HG03457 (cell line): Measurements from ENCODE around the gene ADAMTSL1.

Source experiments
- ATAC-seq: cut with Tn5 transposase; IDR thresholded peaks from one replicate; pipeline ENCODE4 v1.9.1; 2021; ENCODE audit warnings: moderate number of reproducible peaks; ENCODE audit not compliant: unreplicated experiment

ADAMTSL1 gene

DNA sequence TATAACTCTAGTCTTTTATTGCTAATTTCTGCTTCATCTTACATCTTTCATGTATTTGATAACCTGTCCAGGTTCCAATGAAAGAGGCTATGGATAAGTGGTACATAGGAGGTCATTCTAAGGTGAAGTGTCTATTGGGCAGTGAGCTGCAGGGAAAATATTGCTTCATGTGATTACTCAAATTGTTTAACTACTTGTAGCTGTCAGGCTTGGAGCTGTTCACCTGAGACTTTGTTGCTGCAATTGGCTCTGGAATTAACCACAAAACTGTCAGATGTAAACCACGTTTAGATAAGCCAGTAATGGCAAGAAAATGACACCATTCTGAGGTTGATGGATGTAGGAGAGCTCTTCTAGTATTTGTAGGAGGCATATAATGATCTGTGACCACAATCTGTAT is 26.0 kb downstream of the ADAMTSL1 start:
- ATAC-seq = no peak

DNA sequence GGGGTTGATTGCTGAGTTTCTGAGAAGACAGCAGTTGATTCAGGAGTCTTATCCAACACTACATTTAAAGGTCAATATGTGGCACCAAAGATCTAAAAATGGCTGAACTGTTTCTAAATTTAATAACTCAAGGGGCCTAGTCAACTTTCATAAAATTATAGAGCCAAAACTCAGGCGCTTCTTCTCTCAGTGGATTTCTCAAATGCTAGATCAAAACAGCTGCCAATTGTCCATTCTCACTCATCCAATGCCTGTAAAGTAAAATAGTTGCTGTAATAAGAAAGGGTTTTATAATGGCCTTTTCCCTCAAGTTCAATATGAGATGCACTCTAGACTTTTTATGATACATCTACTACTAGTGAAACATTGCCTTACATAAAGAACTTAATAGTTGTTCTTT is 26.5 kb downstream of the ADAMTSL1 start:
- ATAC-seq = no peak

DNA sequence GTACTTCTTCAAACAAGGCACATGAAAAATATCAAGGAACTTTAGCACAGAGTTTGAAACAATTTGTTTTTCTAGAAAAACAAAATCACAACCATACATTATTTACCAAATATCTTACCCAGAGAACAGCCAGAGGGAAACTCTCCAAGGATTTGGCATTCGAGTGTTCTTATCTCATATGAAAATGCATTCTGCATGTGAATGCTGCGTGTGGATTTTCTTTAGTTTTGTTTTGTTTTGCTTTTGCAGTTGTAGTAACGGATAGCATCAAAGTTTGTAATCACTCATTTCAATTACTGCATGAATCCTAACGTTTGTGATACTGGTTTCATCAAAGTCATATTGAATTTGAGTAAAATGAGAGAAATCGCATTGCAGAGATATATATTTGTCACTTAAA is 28.0 kb downstream of the ADAMTSL1 start:
- no peak for ATAC-seq

DNA sequence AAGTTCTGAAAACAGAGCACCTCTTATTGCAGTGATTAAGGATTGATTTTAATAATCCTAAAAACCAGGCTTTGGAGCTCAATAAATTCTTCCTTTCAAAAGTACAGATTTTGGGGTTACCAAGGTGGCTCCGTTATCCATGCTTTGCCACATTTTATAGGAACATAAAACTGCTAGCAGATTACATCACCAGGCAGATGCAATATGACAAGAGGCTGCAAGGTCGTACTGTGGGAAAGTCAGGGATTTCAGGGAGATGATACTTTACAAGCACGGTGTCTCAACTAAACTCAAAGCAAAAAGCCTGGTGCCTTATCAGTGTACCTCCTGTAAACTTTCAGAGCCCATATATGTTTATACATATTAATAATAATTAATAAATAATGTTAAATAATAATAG is 28.6 kb downstream of the ADAMTSL1 start:
- ATAC-seq = no peak

GRCh38 chr9:18504707-18505106 is 30.8 kb downstream of the ADAMTSL1 start:
- ATAC-seq = no peak

GRCh38 chr9:18507151-18507550 is 33.2 kb downstream of the ADAMTSL1 start:
- no peak for ATAC-seq

GRCh38 chr9:18516514-18516913 is 42.6 kb downstream of the ADAMTSL1 start:
- no peak for ATAC-seq

GRCh38 chr9:18516965-18517364 is 43.0 kb downstream of the ADAMTSL1 start:
- no peak for ATAC-seq

DNA sequence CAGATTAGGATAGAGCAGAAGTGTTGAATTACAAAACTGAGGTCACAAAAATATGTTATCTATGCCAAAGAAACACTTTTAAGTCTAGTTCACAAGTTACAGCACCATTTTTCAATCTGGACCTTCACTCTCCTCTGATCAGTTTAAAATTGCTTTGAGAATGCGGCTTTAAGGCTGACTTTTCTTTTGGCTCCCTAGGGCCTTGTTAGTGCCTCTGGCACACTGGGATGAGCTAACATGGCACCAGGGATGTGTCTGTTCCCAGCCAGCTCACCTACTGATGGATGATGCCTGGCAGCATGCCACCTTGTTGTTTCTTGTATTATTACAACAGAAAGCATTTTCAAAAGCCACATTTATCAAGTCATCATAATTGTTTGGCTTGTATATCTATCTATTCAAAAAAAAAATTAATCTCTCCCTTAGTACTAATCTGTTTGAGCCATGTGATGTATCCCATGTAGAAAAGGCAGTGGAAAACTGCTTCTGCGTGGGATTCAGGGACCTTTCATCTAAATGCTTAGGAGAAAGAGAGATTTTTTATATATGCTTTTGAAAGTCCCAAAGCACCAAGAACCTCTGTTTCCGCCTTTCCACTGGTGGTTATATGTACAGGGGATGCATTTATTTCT is 46.6 kb downstream of the ADAMTSL1 start:
- ATAC-seq = no peak

- no peak for ATAC-seq
These were observed 52.7 kb downstream of the ADAMTSL1 start for GRCh38 chr9:18526685-18527084.

DNA sequence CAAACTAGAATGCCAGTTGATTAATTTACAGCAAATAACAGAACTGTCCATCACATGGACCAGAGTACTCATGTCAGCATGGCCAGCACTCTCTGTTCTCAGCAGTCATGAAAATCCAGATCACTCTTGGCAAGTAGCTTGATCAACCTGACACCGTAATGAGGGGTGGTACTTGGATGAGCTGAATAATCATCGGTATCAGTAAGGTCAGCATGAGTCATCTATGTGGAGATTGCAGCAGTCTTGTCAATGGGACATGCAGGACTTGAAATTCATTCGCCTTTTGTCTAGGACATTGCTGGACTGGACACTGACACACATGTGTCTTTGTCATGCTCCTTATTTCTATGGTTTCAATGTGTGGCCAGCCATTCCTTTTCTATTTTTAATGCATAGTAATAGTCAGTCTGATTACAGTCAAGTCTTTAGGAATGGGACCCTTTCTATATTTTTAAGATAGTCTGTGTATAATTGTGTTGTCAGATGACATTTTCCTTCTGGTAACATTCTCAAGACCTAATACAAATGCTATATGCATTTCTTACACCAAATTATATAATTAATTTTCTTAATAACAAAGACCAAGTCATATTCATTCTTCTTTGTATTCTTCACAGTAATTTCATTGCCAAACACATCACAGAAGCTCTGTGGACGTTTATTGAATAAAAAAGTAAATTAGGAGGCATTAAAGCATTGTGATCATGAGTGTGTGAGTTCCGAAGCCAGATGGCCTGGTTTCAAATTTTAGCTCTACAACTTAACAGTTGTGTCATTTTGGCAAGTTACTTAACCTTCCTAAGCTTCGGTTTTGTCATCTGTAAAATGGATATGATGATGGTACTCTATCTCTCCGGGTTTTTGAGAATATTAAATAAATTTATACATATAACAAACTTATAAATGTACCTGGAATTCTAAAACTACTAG is 57.4 kb downstream of the ADAMTSL1 start:
- ATAC-seq = no peak

DNA sequence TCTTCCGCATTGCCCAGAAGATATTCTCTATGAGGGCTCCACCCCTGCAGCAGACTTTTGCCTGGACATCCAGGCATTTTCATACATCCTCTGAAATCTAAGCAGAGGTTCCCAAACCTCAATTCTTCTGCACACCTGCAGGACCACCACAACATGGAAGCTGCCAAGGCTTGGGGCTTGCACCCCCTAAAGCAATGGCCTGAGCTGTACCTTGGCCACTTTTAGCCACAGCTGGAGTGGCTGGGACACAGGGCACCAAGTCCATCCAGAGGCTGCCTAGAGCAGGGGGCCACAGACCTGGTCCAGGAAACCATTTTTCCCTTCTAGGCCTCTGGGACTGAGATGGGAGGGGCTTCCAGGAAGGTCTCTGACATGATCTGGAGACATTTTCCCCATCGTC is 60.7 kb downstream of the ADAMTSL1 start:
- no peak for ATAC-seq

- no peak for ATAC-seq
These were observed 62.6 kb downstream of the ADAMTSL1 start for GRCh38 chr9:18536554-18536953.

- no peak for ATAC-seq
These were observed 65.3 kb downstream of the ADAMTSL1 start for GRCh38 chr9:18539203-18539693.

DNA sequence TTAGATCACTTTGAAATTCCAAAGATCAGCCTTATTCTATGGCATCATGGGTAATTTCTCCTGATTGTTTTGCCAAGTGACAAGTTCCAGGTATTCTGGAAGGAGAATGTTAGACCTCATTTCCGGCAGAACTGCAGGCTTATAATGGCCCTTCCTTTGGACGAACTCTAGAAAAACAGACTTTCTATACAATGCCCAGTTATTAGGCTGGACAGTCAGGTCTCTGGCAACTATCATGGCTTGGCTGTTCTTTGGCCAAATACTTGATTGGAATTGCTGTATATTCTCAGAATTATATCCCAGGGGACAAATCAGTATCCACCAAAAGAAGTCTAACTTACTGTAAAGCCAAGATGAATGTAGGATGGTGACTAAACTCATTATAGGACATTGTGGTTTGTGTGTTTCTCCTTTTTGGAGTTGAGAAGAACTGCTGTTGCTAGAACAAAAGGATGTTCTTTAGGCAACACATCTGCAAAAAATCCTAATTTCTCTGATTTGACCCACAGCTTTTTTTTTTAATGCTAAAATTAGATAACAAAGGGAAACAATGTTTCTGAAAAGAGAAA is 69.0 kb downstream of the ADAMTSL1 start:
- no peak for ATAC-seq

DNA sequence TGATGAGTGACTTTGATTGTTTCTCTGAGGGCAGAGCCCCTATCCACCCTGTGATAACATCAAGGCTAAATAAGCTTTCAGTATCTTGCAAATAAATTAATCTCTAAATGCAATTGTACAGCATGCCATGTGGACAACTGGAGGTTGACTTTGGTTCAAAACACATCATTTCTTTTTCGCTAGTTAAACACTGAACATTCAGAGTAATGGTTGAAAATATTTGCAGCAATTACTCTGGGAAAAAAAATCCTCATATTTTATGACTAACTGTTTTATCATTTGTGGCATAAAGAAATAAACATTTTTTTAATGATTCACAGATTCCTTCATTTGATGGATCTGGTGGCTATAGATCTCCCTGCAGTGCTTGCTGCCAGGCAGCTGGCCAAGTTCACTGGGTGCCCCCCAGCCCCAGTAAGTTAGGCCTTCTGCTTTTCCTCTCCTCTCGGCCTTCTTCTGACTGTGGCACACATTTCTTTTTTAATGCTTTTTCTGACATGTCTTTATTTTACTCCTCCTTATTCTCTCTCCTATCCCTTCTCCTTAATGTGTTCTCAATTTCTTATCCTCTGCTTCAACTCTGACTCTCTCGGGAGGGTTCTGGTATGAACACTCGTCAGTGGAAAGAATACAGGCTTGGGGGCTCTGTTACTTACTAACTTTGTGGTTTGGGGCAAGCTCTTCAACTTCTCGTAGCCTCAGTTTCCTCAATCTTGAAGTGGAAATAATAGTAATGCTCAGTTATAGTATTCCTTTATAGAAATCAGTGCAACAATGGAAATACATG is 69.6 kb downstream of the ADAMTSL1 start:
- ATAC-seq = no peak

GRCh38 chr9:18544456-18544855 is 70.5 kb downstream of the ADAMTSL1 start:
- no peak for ATAC-seq

DNA sequence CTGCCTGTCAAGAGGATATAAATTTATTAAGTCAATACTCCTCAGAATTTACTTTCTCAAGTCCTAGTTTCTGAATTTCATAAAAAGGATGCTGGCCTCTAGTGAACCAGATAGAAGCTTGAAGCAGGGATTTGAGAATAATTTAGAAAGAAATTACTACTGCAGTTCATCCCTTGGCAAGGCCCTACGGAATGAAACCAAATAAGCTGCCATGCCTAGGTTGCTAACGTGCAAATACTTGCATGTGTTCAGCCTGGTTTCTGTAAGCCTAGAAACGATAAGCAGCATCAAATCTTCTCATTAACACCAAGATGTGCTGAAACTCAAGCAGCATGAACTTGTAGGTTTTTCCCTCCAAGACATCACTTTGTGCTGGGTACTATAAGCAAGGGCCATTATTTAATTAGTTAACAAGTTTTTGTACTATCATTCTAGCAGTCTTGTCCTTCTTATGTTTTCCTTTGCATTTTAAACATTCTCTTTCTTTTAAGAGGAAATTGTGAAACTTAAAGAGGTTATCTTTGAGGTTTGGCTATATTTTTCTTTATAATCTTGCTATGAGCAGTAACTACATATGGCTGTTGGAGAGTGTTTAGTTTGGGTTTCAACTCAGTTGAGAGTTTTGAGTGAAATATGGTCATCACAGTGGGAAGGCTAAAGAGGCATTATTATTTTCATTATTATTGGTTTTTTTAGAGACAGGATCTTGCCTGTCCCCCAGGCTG is 71.8 kb downstream of the ADAMTSL1 start:
- no peak for ATAC-seq

GRCh38 chr9:18548456-18548855 is 74.5 kb downstream of the ADAMTSL1 start:
- no peak for ATAC-seq

DNA sequence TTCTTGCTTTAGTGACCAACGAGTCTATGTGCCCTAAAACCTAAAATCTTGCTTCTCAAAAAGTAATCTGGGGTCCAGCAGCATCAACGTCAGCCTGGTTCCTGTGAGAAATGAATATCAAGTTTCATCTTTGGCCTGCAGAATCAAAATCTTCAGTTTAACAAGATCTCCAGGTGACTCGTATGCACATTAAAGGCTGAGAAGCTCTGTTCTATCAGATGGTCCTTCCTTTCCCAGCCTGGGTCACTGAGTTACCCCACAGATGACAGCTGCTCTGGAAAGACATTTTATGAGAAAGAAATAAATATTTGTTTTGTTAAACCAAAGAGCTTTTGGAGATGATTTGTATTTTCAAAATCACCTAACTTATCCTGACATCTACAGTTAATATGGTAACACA is 75.8 kb downstream of the ADAMTSL1 start:
- no peak for ATAC-seq
